Liver (tissue), 9 donors: ENCODE measurements around the gene CSF1. TPM values are rescaled to one million over a fixed set of nuclear protein-coding genes. Genes with fewer than 3 reads are reported as not detected.
"Not testable (repeated sequence)": the region's sequence is repeated elsewhere in the genome, so short reads cannot be mapped to it uniquely, and the experiment has no call there.

Source experiments
- DNase-seq: peaks from one replicate; pipeline ENCODE4 v3.0.0-alpha.2; 2017; ENCODE audit warnings: low spot score
- H3K27ac ChIP-seq, 2 donors: one replicate each; pipeline ENCODE4 v1.7.0; 2013; ENCODE audit warnings: inconsistent platforms in 2 of 2, low read length in 2 of 2, control low read depth in 1 of 2, low read depth in 1 of 2, mild to moderate bottlenecking in 1 of 2
- H3K27me3 ChIP-seq, 4 donors: one replicate each; pipeline versions ENCODE4 v1.6.1 to v1.7.0; 2013; ENCODE audit warnings: low read length in 3 of 4, inconsistent platforms in 1 of 4, mild to moderate bottlenecking in 1 of 4, moderate library complexity in 1 of 4; ENCODE audit not compliant: control insufficient read depth in 4 of 4, insufficient read depth in 4 of 4
- H3K36me3 ChIP-seq, 4 donors: one replicate each; pipeline versions ENCODE4 v1.6.1 to v1.7.0; 2013; ENCODE audit warnings: low read length in 3 of 4, mild to moderate bottlenecking in 3 of 4, low read depth in 1 of 4, moderate library complexity in 1 of 4; ENCODE audit not compliant: control insufficient read depth in 4 of 4, insufficient read depth in 3 of 4
- H3K4me1 ChIP-seq, 4 donors: one replicate each; pipeline versions ENCODE4 v1.6.1 to v1.7.0; 2013; ENCODE audit warnings: low read length in 3 of 4, mild to moderate bottlenecking in 3 of 4, moderate library complexity in 1 of 4; ENCODE audit not compliant: control insufficient read depth in 4 of 4, insufficient read depth in 4 of 4
- H3K4me3 ChIP-seq, 3 donors: one replicate each; pipeline versions ENCODE4 v1.6.1 to v1.7.0; 2013; ENCODE audit warnings: low read length in 3 of 3, control low read depth in 1 of 3, low read depth in 1 of 3, mild to moderate bottlenecking in 1 of 3
- H3K9ac ChIP-seq, 2 donors: one replicate each; pipeline ENCODE4 v1.7.0; 2013; ENCODE audit warnings: low read length in 2 of 2, mild to moderate bottlenecking in 2 of 2, moderate library complexity in 2 of 2, control low read depth in 1 of 2, low read depth in 1 of 2
- H3K9me3 ChIP-seq, 4 donors: one replicate each; pipeline versions ENCODE4 v1.6.1 to v1.7.0; 2013; ENCODE audit warnings: low read length in 3 of 4; ENCODE audit not compliant: control insufficient read depth in 4 of 4
- ATF3 ChIP-seq: IDR thresholded peaks from 2 replicates; pipeline ENCODE4 v1.6.1; 2016; ENCODE audit warnings: antibody characterized with exemption
- CTCF ChIP-seq: fragments of 150-350 bp; IDR thresholded peaks from 2 replicates; pipeline ENCODE4 v1.5.1; 2017; ENCODE audit warnings: improper control_type of control experiment, low read depth, low read length; ENCODE audit not compliant: missing input control
- EGR1 ChIP-seq, 2 donors: IDR thresholded peaks; 2 replicates each; pipeline ENCODE4 v1.6.1; 2016 to 2018; ENCODE audit warnings: antibody characterized with exemption in 2 of 2, low read depth in 2 of 2
- FOXA1 ChIP-seq: IDR thresholded peaks from 2 replicates; pipeline ENCODE4 v1.6.1; 2016; ENCODE audit warnings: antibody characterized with exemption
- FOXA2 ChIP-seq: IDR thresholded peaks from 2 replicates; pipeline ENCODE4 v1.6.1; 2016; ENCODE audit warnings: antibody characterized with exemption
- HNF4A ChIP-seq, 2 donors: conservative IDR thresholded peaks; 2 replicates each; pipeline ENCODE4 v1.6.1; 2016; ENCODE audit warnings: antibody characterized with exemption in 2 of 2, mild to moderate bottlenecking in 2 of 2
- HNF4G ChIP-seq: IDR thresholded peaks from 2 replicates; pipeline ENCODE4 v1.6.1; 2016; ENCODE audit warnings: antibody characterized with exemption
- JUND ChIP-seq, 2 donors: IDR thresholded peaks; 2 replicates each; pipeline ENCODE4 v1.6.1; 2016; ENCODE audit warnings: antibody characterized with exemption in 2 of 2
- NR2F2 ChIP-seq: IDR thresholded peaks from 2 replicates; pipeline ENCODE4 v1.6.1; 2016; ENCODE audit warnings: antibody characterized with exemption
- RAD21 ChIP-seq, 2 donors: IDR thresholded peaks; 2 replicates each; pipeline ENCODE4 v1.6.1; 2016; ENCODE audit warnings: antibody characterized with exemption in 2 of 2, mild to moderate bottlenecking in 2 of 2
- RXRA ChIP-seq, 2 donors: IDR thresholded peaks; 2 replicates each; pipeline ENCODE4 v1.6.1; 2017 to 2018; ENCODE audit warnings: antibody characterized with exemption in 2 of 2, mild to moderate bottlenecking in 1 of 2
- SP1 ChIP-seq: IDR thresholded peaks from 2 replicates; pipeline ENCODE4 v1.6.1; 2018; ENCODE audit warnings: antibody characterized with exemption, mild to moderate bottlenecking
- TAF1 ChIP-seq: conservative IDR thresholded peaks from 2 replicates; pipeline ENCODE4 v1.6.1; 2016; ENCODE audit warnings: antibody characterized with exemption, mild to moderate bottlenecking
- YY1 ChIP-seq: IDR thresholded peaks from 2 replicates; pipeline ENCODE4 v1.6.1; 2016; ENCODE audit warnings: antibody characterized with exemption, mild to moderate bottlenecking
- WGBS: extraction: QIAGEN DNeasy Blood & Tissue Kit; methylation state at CpG from one replicate; pipeline ENCODE4 v1.1.7; 2013; 5-methylcytosine and 5-hydroxymethylcytosine counted together
- polyA plus RNA-seq, 2 donors: library from polyadenylated mRNA; stranded (reverse) in 1 of 2; unstranded in 1 of 2; fragments of 200-250 nt in 1 of 2; fragments of >200 nt in 1 of 2; fragmentation: Nextera tagmentation in 1 of 2; extraction: Ambion mirVana in 1 of 2; gene quantifications; one replicate each; pipeline versions ENCODE4 v1.2.1 to v1.2.3, GENCODE V29; 2013 to 2015
- total RNA-seq, 2 donors: library from RNA; depleted of rRNA; stranded (reverse); fragments of >200 nt; gene quantifications; one replicate each; pipeline ENCODE4 v1.2.3, GENCODE V29; 2014
- TF ChIP-seq, protein P1 (sequence below): IDR thresholded peaks from 2 replicates; pipeline ENCODE4 v1.6.1; 2016; ENCODE audit warnings: antibody characterized with exemption, mild to moderate bottlenecking
- TF ChIP-seq, protein P2 (sequence below): IDR thresholded peaks from 2 replicates; pipeline ENCODE4 v1.6.1; 2016; ENCODE audit warnings: antibody characterized with exemption
- donor health status: healthy.
- donor health status: healthy.
- donor health status: healthy.
- donor health status: healthy.
- donor health status: healthy.

The CSF1 gene
- total and polyA plus RNA-seq, 4 donors: 6.3 to 15.2 (median 11.3) TPM

- Histone ChIP-seq H3K36me3 (no peaks in the 10 kb centered on the region), H3K4me3 (no peak overlapping the region), H3K9me3 (no peaks in the 10 kb centered on the region), H3K27ac (no peak overlapping the region), H3K9ac (no peak overlapping the region), H3K27me3 (no peaks in the 10 kb centered on the region), H3K4me1 (peaks cover 3 to 15% (median 13%) of the 10 kb centered on the region in 4 donors)
- 98% methylated on average over 2 of the region's 2 CpGs for WGBS
- TF ChIP-seq ATF3: no peak
- TF ChIP-seq EGR1 (IDR thresholded peaks at IDR 0.05; ENCODE audit: low read depth in 2 of 2): no peak
- TF ChIP-seq RXRA (IDR thresholded peaks at IDR 0.05): no peak
- TF ChIP-seq HNF4A (conservative IDR thresholded peaks at IDR 0.05): no peak
- no peak for TF ChIP-seq RAD21 (IDR thresholded peaks at IDR 0.05)
- TF ChIP-seq NR2F2: no peak
- no peak for TF ChIP-seq JUND (IDR thresholded peaks at IDR 0.05)
- no peak for TF ChIP-seq HNF4G
- no peak for TF ChIP-seq CTCF
- TF ChIP-seq FOXA1: no peak
- TF ChIP-seq SP1: no peak
- TF ChIP-seq TAF1: no peak
- TF ChIP-seq, protein P1, sequence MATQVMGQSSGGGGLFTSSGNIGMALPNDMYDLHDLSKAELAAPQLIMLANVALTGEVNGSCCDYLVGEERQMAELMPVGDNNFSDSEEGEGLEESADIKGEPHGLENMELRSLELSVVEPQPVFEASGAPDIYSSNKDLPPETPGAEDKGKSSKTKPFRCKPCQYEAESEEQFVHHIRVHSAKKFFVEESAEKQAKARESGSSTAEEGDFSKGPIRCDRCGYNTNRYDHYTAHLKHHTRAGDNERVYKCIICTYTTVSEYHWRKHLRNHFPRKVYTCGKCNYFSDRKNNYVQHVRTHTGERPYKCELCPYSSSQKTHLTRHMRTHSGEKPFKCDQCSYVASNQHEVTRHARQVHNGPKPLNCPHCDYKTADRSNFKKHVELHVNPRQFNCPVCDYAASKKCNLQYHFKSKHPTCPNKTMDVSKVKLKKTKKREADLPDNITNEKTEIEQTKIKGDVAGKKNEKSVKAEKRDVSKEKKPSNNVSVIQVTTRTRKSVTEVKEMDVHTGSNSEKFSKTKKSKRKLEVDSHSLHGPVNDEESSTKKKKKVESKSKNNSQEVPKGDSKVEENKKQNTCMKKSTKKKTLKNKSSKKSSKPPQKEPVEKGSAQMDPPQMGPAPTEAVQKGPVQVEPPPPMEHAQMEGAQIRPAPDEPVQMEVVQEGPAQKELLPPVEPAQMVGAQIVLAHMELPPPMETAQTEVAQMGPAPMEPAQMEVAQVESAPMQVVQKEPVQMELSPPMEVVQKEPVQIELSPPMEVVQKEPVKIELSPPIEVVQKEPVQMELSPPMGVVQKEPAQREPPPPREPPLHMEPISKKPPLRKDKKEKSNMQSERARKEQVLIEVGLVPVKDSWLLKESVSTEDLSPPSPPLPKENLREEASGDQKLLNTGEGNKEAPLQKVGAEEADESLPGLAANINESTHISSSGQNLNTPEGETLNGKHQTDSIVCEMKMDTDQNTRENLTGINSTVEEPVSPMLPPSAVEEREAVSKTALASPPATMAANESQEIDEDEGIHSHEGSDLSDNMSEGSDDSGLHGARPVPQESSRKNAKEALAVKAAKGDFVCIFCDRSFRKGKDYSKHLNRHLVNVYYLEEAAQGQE: no peak
- TF ChIP-seq YY1: no peak
- DNase-seq: no peak
Measured at GRCh38 chr1:109950509-109950908, 39.9 kb downstream of the CSF1 start.

DNA sequence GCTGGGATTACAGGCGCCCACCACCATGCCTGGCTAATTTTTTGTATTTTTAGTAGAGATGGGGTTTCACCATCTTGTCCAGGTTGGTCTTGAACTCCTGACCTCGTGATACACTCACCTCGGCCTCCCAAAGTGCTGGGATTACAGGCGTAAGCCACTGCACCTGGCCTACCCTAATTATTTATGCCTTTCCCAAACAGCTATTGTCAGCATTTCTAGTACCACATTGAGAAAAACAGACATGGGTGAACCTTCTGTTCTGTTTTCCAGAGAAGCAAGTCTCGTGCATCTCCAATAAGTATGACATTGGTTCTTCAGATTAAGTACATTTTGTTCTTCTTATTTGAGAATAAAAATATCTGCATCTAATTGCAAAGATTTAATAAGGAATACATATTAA lies 40.9 kb downstream of the CSF1 start:
- not testable (repeated sequence) for H3K27ac ChIP-seq, H3K9me3 ChIP-seq, DNase-seq, H3K4me3 ChIP-seq, H3K27me3 ChIP-seq, H3K36me3 ChIP-seq, H3K9ac ChIP-seq
- H3K4me1 ChIP-seq: peaks cover 3 to 15% (median 13%) of the 10 kb centered on the region in 4 donors
- 98% methylated on average over 5 of the region's 5 CpGs for WGBS

- Histone ChIP-seq H3K9ac (no peak overlapping the region), H3K4me1 (peaks cover 0 to 2% (median under 1%) of the 10 kb centered on the region in 4 donors), H3K4me3 (no peak overlapping the region), H3K9me3 (no peaks in the 10 kb centered on the region), H3K27ac (no peak overlapping the region), H3K27me3 (no peaks in the 10 kb centered on the region), H3K36me3 (no peaks in the 10 kb centered on the region)
- TF ChIP-seq, protein P2, sequence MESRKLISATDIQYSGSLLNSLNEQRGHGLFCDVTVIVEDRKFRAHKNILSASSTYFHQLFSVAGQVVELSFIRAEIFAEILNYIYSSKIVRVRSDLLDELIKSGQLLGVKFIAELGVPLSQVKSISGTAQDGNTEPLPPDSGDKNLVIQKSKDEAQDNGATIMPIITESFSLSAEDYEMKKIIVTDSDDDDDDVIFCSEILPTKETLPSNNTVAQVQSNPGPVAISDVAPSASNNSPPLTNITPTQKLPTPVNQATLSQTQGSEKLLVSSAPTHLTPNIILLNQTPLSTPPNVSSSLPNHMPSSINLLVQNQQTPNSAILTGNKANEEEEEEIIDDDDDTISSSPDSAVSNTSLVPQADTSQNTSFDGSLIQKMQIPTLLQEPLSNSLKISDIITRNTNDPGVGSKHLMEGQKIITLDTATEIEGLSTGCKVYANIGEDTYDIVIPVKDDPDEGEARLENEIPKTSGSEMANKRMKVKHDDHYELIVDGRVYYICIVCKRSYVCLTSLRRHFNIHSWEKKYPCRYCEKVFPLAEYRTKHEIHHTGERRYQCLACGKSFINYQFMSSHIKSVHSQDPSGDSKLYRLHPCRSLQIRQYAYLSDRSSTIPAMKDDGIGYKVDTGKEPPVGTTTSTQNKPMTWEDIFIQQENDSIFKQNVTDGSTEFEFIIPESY: no peak
- TF ChIP-seq SP1 (no peak), FOXA2 (no peak), RXRA (IDR thresholded peaks at IDR 0.05) (no peak), FOXA1 (no peak), ATF3 (no peak), NR2F2 (peak; percentile 51), HNF4A (conservative IDR thresholded peaks at IDR 0.05) (no peak)
- no peak for DNase-seq
- WGBS: 68% methylated on average over 1 of the region's 1 CpG
Measured at GRCh38 chr1:109954041-109954512, 43.4 kb downstream of the CSF1 start.
